Ramos (cell line): ENCODE data around the gene ZNF385B.

Experiments used
- in situ Hi-C: fragments of 300-500 bp; cut with MboI; formaldehyde crosslinking; loops from one replicate; pipeline ENCODE4 v1.14.3; 2022; ENCODE audit warnings: low sequenced_read_pairs; ENCODE audit not compliant: unreplicated experiment

The ZNF385B gene

DNA sequence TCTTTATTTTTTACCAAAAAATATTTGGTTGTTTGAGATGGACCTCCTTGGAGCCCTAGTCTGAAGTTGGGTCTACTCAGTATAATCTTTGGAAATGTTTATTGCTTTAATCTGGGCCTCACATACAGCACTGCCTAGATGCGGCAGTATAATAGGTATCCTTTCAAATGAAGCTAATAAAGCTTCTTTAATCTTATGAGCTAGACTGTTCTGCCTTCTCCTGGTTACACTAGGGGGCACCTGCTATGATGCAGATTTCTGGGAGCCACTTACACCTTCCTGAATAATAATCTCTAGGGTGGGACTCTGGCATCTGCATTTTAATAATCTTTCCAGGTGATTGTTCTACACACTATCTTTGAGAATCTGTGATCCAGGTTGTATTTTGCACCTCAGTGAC lies 427.1 kb downstream of the ZNF385B start:
- in situ Hi-C loops: no loop called here

DNA sequence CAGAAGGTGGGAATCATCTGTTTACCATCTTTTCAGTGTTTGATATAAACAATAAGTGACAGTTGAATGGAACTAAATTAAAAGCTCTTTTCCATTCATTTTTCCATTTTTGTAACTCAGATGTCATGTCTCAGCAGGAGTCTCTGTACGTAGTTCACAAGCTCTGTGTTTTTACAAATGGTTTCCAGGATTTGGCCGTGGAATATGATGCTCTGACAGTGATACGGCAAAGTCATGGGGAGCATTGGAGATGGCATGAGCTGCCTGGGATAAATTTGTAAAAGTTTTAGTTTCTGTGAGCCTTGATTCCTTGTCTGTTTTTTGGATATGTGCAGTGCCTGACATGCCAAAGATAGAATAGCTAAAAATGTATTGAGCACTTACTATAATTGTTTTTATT lies 428.7 kb downstream of the ZNF385B start:
- in situ Hi-C loops: no loop called here

- in situ Hi-C loops: loop anchor here (10.0 kb wide), 2 partner anchors 515 to 635 kb away; no protein-coding TSS in a partner anchor
Measured at GRCh38 chr2:179429597-179429996, 431.8 kb downstream of the ZNF385B start.

DNA sequence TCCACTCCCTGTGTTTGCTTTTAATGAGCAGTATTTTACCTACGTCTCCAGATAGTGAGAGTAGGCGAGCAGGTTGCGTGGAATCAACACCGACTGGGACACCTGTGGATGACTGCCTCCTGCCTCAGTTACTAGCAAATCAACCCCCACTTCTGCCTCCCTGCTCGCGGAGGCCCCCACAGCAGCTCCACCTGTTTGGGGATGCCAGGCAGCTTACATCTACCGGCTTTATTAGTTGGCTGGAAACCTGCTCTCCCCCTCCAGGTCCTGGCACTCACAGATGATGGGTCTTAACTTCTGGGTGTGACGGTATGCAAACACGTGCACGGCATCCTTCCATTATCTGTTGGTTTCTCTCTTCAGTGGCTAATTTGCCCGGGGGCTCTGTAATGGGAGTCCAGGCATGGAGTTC lies 432.3 kb downstream of the ZNF385B start:
- in situ Hi-C loops: loop anchor here (10.0 kb wide), 2 partner anchors 516 to 636 kb away; no protein-coding TSS in a partner anchor

DNA sequence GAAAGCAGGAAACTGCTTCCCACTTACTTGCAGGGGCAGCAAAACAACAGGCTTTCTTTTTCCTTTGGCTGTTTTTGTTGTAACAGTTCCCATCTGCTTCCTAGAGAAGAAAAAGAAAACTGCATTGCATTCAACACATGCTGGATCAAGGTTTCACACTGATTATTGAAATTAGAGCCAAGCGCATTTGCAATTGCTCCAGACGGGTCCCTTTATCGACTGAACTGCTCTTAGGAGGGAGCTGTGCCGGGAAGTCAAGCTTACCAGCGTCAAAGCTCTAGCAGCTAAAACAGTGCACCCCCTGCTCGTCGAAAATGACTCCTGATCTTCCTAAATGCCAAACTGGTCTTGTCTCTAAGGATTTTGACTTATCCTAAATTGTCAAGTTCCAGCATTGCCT lies 432.8 kb downstream of the ZNF385B start:
- in situ Hi-C loops: loop anchor here (10.0 kb wide), 2 partner anchors 516 to 636 kb away; no protein-coding TSS in a partner anchor

- in situ Hi-C loops: loop anchor here (10.0 kb wide), 2 partner anchors 518 to 638 kb away; no protein-coding TSS in a partner anchor
Measured at GRCh38 chr2:179427065-179427464, 434.3 kb downstream of the ZNF385B start.

DNA sequence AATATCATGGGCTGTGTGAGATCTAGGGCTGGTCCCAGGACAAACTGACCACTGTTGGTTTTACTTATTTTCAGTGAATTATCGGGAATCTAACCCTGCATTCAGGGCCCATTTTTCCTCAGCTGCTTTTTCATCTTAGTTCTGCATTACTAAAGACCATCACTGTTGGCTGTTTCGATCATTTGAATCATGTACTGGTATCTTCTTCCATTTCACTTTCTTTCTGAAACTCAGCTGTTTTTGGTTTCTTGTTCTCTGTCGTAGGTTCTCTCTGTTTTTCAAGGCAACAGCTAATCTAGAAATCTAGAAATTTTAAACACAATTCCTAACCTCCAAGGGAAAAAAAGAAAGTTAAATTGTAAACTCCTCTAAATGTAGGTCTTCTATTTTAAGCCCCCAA lies 436.8 kb downstream of the ZNF385B start:
- in situ Hi-C loops: loop anchor here (10.0 kb wide), 2 partner anchors 520 to 640 kb away; no protein-coding TSS in a partner anchor

DNA sequence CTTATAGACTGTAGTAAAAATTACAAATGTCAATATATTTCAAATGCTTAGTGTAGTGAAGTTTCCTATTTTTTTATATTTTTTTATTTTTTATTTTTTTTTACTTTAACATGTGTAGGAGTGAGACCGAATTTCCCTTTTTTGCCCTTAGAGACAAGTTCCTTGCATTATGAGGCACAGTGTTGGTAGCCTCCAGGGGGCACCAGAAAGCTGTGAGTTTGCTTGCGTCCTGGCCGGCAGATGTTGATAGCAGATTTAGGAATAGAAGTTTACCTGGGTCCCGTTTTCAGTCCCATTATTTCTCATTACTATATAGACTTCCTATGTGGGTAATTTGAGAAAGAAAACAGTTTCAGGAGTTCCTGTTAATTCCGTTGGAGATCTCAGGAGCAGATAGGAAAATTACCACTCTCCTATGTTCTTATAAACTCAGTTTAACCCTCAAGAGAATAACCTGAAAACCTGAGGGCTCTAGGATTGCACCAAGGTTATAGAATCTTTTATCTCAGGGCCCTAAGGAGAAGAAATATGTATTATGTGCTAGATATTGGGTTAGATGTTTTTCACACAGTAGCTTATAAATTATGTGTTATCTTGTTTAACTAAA lies 439.3 kb downstream of the ZNF385B start:
- in situ Hi-C loops: loop anchor here (10.0 kb wide), 2 partner anchors 523 to 643 kb away; no protein-coding TSS in a partner anchor

DNA sequence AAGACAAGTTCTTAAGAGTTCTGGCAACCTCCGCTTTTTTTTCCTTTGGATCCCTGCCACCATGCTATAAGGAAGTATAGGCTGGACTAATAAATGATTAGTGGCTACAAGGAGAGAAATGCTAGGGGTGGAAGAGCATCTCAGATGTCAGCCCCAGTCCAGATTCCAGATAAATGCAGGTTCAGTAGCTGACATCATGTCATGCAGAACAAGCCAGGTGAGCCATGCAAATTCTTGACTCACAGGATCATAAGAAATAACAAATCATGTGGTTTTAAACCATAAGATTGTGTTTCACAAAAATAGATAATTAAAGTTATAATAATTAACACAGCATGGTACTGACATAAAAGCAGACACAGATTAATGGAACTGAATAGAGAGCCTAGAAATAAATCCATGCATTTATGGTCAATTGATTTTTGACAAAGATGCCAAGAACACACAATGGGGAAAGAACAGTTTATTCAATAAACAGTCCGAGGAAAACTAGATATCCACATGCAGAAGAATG lies 443.9 kb downstream of the ZNF385B start:
- in situ Hi-C loops: loop anchor here (10.0 kb wide), 1 partner anchor 667 kb away; no protein-coding TSS in a partner anchor

- in situ Hi-C loops: loop anchor here (10.0 kb wide), 1 partner anchor 673 kb away; no protein-coding TSS in a partner anchor
Measured at GRCh38 chr2:179412112-179412511, 449.3 kb downstream of the ZNF385B start.

DNA sequence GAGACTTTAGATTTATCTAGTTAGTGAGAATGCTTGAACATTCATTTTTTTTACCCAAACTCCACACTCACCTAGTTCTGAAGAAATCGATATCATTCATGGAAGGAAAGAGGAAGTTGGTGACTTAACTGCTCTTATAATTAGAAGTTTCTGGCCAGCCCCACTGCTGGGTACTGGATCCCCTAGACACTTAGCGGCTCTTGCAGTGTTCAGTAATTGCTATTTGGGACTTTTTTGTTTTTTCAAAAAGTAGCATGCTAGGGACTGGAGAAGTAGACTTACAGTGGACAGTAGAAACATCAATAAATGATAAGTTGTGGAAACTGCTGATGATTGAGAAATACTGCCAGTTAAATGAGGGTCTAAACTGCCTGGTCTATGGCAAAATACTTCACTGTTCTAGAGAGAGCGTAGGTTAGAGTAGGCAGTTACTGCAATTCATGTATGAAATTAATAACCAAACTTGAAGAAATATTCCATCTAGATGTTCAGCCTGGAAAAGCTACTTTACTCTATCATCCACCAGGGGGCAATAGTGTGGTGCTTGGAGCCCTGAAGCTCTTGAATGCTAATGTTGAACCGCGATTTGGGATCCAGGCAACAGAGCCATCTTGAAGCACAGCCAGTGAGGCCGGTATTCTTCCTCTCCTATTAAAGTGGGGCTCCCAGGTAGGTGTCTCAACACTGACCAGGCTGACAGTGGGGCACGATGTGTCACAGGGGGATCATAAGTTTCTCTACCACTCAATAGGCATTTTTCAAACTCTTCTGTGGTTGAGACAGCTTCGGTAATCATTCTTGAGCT lies 450.7 kb downstream of the ZNF385B start:
- in situ Hi-C loops: loop anchor here (10.0 kb wide), 1 partner anchor 674 kb away; no protein-coding TSS in a partner anchor

DNA sequence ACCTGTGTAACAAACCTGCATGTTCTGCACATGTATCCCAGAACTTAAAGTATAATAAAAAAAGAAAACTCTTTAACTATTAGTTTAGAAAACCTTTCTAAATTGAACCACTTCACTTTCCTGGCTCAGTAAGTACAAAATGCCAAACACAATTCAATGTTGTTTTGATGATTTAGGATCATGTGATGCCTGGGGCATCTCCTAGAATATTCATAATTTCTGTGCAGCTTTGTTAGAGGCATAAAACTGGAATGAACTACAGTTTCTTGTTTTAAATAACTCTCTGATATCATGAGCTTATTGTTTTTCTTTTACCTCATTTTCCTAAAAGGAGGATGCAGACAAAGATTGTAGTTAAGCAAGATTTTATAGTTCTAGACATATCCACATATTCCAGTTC lies 457.8 kb downstream of the ZNF385B start:
- in situ Hi-C loops: no loop called here

DNA sequence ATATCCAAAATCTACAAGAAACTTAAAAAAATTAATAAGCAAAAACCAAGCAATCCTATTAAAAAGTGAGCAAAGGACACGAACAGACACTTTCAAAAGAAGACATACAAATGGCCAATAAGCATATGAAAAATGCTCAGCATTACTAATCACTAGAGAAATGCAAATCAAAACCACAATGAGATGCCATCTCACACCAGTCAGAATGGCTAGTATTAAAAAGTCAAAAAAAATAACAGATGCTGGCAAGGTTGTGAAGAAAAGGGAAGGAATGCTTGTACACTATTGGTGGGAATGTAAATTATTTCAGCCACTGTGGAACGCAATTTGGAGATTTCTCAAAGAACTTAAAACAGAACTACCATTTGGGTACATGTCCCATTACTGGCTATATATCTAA lies 467.9 kb downstream of the ZNF385B start:
- in situ Hi-C loops: no loop called here
